ENCODE data around the gene AIDA. TPM values are rescaled to one million over a fixed set of nuclear protein-coding genes. Genes with fewer than 3 reads are reported as not detected.
A peak's percentile ranks its signal among the peaks of the same experiment; 100 is the strongest.

The AIDA gene
- total RNA-seq, 1 experiment from 2014 or later, result 92.8 TPM

GRCh38 chr1:222711319-222712252, 705 bp downstream of the AIDA start:
- peak overlapping the region; percentile 88 to 96 for H3K4me3 Mint-ChIP-seq
- Histone ChIP-seq H4K8ac (replicated peaks; ENCODE audit: insufficient read length, low read depth, low read length) (no peak overlapping the region), H3K27me3 (ENCODE audit: insufficient read depth, low read length) (no peaks in the 10 kb centered on the region), H4K20me1 (ENCODE audit: control insufficient read depth, insufficient read depth, insufficient read length) (no peaks in the 10 kb centered on the region), H2AFZ (ENCODE audit: low read length) (no peak overlapping the region), H2AK5ac (ENCODE audit: insufficient read length, low read length) (no peak overlapping the region), H3K4ac (ENCODE audit: low read depth, low read length) (no peak overlapping the region), H2BK12ac (ENCODE audit: insufficient read length, low read depth, low read length) (no peak overlapping the region), H2BK15ac (ENCODE audit: low read depth, low read length) (no peak overlapping the region), H3K23ac (ENCODE audit: insufficient read length, low read depth, low read length) (no peak overlapping the region), H3K18ac (ENCODE audit: insufficient read length, low read depth, low read length) (peak overlapping the region; percentile 15), H3K14ac (ENCODE audit: insufficient read depth, low read length) (peak overlapping the region; percentile 70), H2BK5ac (ENCODE audit: insufficient read length, low read length) (no peak overlapping the region), H3K9me3 (ENCODE audit: control insufficient read depth, low read depth, low read length) (no peaks in the 10 kb centered on the region), H3K4me2 (ENCODE audit: insufficient read depth, insufficient read length, low read length) (peak overlapping the region; percentile 96), H3K4me1 (ENCODE audit: insufficient read depth, low read length) (no peaks in the 10 kb centered on the region), H2BK20ac (ENCODE audit: low read depth, low read length, poor library complexity, severe bottlenecking) (no peak overlapping the region), H3K23me2 (ENCODE audit: insufficient read length, low read depth, low read length, poor library complexity, severe bottlenecking) (peaks cover 5% of the 10 kb centered on the region), H3K9ac (ENCODE audit: extremely low read depth, insufficient read length, low read length) (peak overlapping the region; percentile 92), H3K79me2 (ENCODE audit: insufficient read depth, low read length) (peaks cover 10% of the 10 kb centered on the region; the same call in 1 of the 2 replicates), H2BK120ac (ENCODE audit: low read depth, low read length, poor library complexity, severe bottlenecking) (no peak overlapping the region), H3K27ac (ENCODE audit: insufficient read length, low read depth, low read length) (peak overlapping the region; percentile 43), H3T11ph (ENCODE audit: low read length) (no peak overlapping the region), H3K56ac (ENCODE audit: insufficient read length, low read depth, low read length) (no peak overlapping the region), H3K79me1 (ENCODE audit: insufficient read depth, low read depth, low read length, poor library complexity, severe bottlenecking) (peaks cover 2% of the 10 kb centered on the region), H4K5ac (ENCODE audit: insufficient read length, low read depth, low read length) (no peak overlapping the region), H4K91ac (ENCODE audit: insufficient read length, low read depth, low read length) (no peak overlapping the region)
- peak overlapping the region; percentile 51 to 93 (median 93) for H3K27ac Mint-ChIP-seq
- peaks cover 14 to 15% of the 10 kb centered on the region in 2 experiments for H3K4me1 Mint-ChIP-seq
- no CpG with 5 or more reads among the region's 42 CpGs for WGBS (ENCODE audit: extremely low coverage, insufficient read length, low lambda C conversion rate)
- DNase-seq, result peak; percentile 59
- peaks cover 4 to 19% (median 6%) of the 10 kb centered on the region in 3 experiments for H3K36me3 Mint-ChIP-seq (ENCODE audit: insufficient read depth in 1 of 3, low read depth in 3 of 3)
- H3K9me3 Mint-ChIP-seq, result peaks cover 0 to 5% of the 10 kb centered on the region in 2 experiments; a peak in 3 of 5 replicates
- no peak for TF ChIP-seq CTCF (conservative IDR thresholded peaks at IDR 0.05)
- H3K27me3 Mint-ChIP-seq (ENCODE audit: low read depth), result no peaks in the 10 kb centered on the region

Measured in H9 (cell line).